GM18519 (cell line): ENCODE results near the gene TIGD7.
"Not testable (repeated sequence)": the region's sequence is repeated elsewhere in the genome, so short reads cannot be mapped to it uniquely, and the experiment has no call there.

Experiments
- ATAC-seq: cut with Tn5 transposase; IDR thresholded peaks from one replicate; pipeline ENCODE4 v1.9.1; 2021; ENCODE audit warnings: mild to moderate bottlenecking, moderate library complexity; ENCODE audit not compliant: unreplicated experiment, low FRiP score

The TIGD7 gene

GRCh38 chr16:3282730-3283542 lies 22.3 kb downstream of the TIGD7 start, which contains the start of gene ZNF263:
Gene ZNF263 (plus strand): TSS chr16:3283491. CDS start chr16:3283819, 328 bp downstream.
- ATAC-seq = peak; percentile 57

- ATAC-seq = peak; percentile 12
Observed at GRCh38 chr16:3282103-3282729, 23.0 kb downstream of the TIGD7 start.

- ATAC-seq = no peak
Observed at GRCh38 chr16:3281222-3281820, 23.9 kb downstream of the TIGD7 start.

GRCh38 chr16:3276679-3277078 lies 28.6 kb downstream of the TIGD7 start:
- no peak for ATAC-seq

- ATAC-seq = no peak
Observed at GRCh38 chr16:3274947-3275346, 30.3 kb downstream of the TIGD7 start.

GRCh38 chr16:3274490-3274889 lies 30.7 kb downstream of the TIGD7 start:
- no peak for ATAC-seq

- ATAC-seq = not testable (repeated sequence)
Observed at GRCh38 chr16:3271281-3271680, 33.9 kb downstream of the TIGD7 start.

GRCh38 chr16:3270718-3271117 lies 34.5 kb downstream of the TIGD7 start:
- ATAC-seq = not testable (repeated sequence)

GRCh38 chr16:3268294-3268693 lies 36.9 kb downstream of the TIGD7 start:
- ATAC-seq = no peak

GRCh38 chr16:3266873-3267537 lies 38.2 kb downstream of the TIGD7 start:
- no peak for ATAC-seq

GRCh38 chr16:3264137-3265036 lies 40.8 kb downstream of the TIGD7 start:
- ATAC-seq = peak; percentile 49

- no peak for ATAC-seq
Observed at GRCh38 chr16:3262517-3262916, 42.7 kb downstream of the TIGD7 start.

GRCh38 chr16:3259836-3260235 lies 45.4 kb downstream of the TIGD7 start:
- ATAC-seq = no peak

- no peak for ATAC-seq
Observed at GRCh38 chr16:3256866-3257465, 48.3 kb downstream of the TIGD7 start.

GRCh38 chr16:3256146-3256865 lies 48.9 kb downstream of the TIGD7 start, which contains the start of gene MEFV:
Gene MEFV (minus strand): TSS chr16:3256633. CDS start chr16:3256587, 46 bp downstream.
- no peak for ATAC-seq

GRCh38 chr16:3254309-3254708 lies 50.9 kb downstream of the TIGD7 start:
- ATAC-seq = no peak

- no peak for ATAC-seq
Observed at GRCh38 chr16:3252967-3253366, 52.3 kb downstream of the TIGD7 start.

GRCh38 chr16:3249451-3249850 lies 55.8 kb downstream of the TIGD7 start:
- no peak for ATAC-seq

GRCh38 chr16:3249020-3249419 lies 56.2 kb downstream of the TIGD7 start:
- ATAC-seq = no peak
